Glutamatergic neuron (in vitro differentiated cells): ENCODE results near the gene KCNH1. TPM values are rescaled to one million over a fixed set of nuclear protein-coding genes. Genes with fewer than 3 reads are reported as not detected.

Source experiments
- DNase-seq: peaks from one replicate; pipeline ENCODE4 v3.0.0; 2022
- H3K27ac Mint-ChIP-seq: one replicate; pipeline ENCODE4 v1.8.0; 2020; ENCODE audit warnings: mild to moderate bottlenecking, mixed read lengths, inconsistent platforms; ENCODE audit not compliant: unreplicated experiment
- H3K27me3 Mint-ChIP-seq: one replicate; pipeline ENCODE4 v1.8.0; 2020; ENCODE audit warnings: mild to moderate bottlenecking, moderate library complexity, mixed read lengths, inconsistent platforms; ENCODE audit not compliant: unreplicated experiment
- H3K36me3 Mint-ChIP-seq: one replicate; pipeline ENCODE4 v1.8.0; 2020; ENCODE audit warnings: mild to moderate bottlenecking, mixed read lengths, inconsistent platforms; ENCODE audit not compliant: unreplicated experiment
- H3K4me1 Mint-ChIP-seq: one replicate; pipeline ENCODE4 v1.8.0; 2020; ENCODE audit warnings: mild to moderate bottlenecking, low read depth, mixed read lengths, inconsistent platforms; ENCODE audit not compliant: unreplicated experiment
- H3K4me3 Mint-ChIP-seq: one replicate; pipeline ENCODE4 v1.8.0; 2020; ENCODE audit warnings: mild to moderate bottlenecking, mixed read lengths, inconsistent platforms; ENCODE audit not compliant: unreplicated experiment
- H3K9me3 Mint-ChIP-seq: one replicate; pipeline ENCODE4 v1.8.0; 2020; ENCODE audit warnings: mild to moderate bottlenecking, moderate library complexity, mixed read lengths, inconsistent platforms; ENCODE audit not compliant: unreplicated experiment
- CTCF ChIP-seq: fragments of 200-600 bp; sonication (generic); IDR thresholded peaks from one replicate; pipeline ENCODE4 v1.5.0; 2021; ENCODE audit not compliant: partially characterized antibody, unreplicated experiment
- total RNA-seq: library from RNA; stranded (reverse); fragmentation: NEBNext Ultra II Directional; extraction: Animal tissue kit (Norgen Biotek cat#: 25700); gene quantifications from one replicate; pipeline ENCODE4 v1.2.1, GENCODE V29; 2021; ENCODE audit not compliant: unreplicated experiment

KCNH1 gene
- total RNA-seq, 1 donor from 2014 or later: 7.8 TPM

- peaks cover 11% of the 10 kb centered on the region for H3K4me1 Mint-ChIP-seq
- no peaks in the 10 kb centered on the region for H3K27me3 Mint-ChIP-seq
- DNase-seq: no peak
- H3K9me3 Mint-ChIP-seq: no peaks in the 10 kb centered on the region
- H3K36me3 Mint-ChIP-seq: no peaks in the 10 kb centered on the region
- H3K4me3 Mint-ChIP-seq: no peak overlapping the region
- TF ChIP-seq CTCF: no peak
- H3K27ac Mint-ChIP-seq: no peak overlapping the region
Measured at GRCh38 chr1:210814382-210815123, 319.4 kb downstream of the KCNH1 start.

GRCh38 chr1:210801501-210801900 is 332.4 kb downstream of the KCNH1 start:
- peaks cover 6% of the 10 kb centered on the region for H3K36me3 Mint-ChIP-seq
- H3K27me3 Mint-ChIP-seq: no peaks in the 10 kb centered on the region
- H3K4me3 Mint-ChIP-seq: no peak overlapping the region
- no peak for TF ChIP-seq CTCF
- H3K27ac Mint-ChIP-seq: no peak overlapping the region
- H3K4me1 Mint-ChIP-seq: no peaks in the 10 kb centered on the region
- no peak for DNase-seq
- H3K9me3 Mint-ChIP-seq: peaks cover 2% of the 10 kb centered on the region

- Mint-ChIP-seq H3K27me3 (no peaks in the 10 kb centered on the region), H3K4me1 (no peaks in the 10 kb centered on the region), H3K4me3 (no peak overlapping the region), H3K36me3 (peaks cover 7% of the 10 kb centered on the region), H3K9me3 (peaks cover 2% of the 10 kb centered on the region), H3K27ac (no peak overlapping the region)
- TF ChIP-seq CTCF: no peak
- no peak for DNase-seq
Measured at GRCh38 chr1:210800756-210801155, 333.2 kb downstream of the KCNH1 start.

- Mint-ChIP-seq H3K4me3 (no peak overlapping the region), H3K27me3 (no peaks in the 10 kb centered on the region), H3K4me1 (no peaks in the 10 kb centered on the region), H3K36me3 (peaks cover 7% of the 10 kb centered on the region), H3K9me3 (peaks cover 2% of the 10 kb centered on the region), H3K27ac (no peak overlapping the region)
- DNase-seq: no peak
- TF ChIP-seq CTCF: no peak
Measured at GRCh38 chr1:210800301-210800700, 333.6 kb downstream of the KCNH1 start.

- DNase-seq: no peak
- peaks cover 7% of the 10 kb centered on the region for H3K36me3 Mint-ChIP-seq
- no peak overlapping the region for H3K27ac Mint-ChIP-seq
- H3K4me1 Mint-ChIP-seq: no peaks in the 10 kb centered on the region
- peaks cover 2% of the 10 kb centered on the region for H3K9me3 Mint-ChIP-seq
- no peak for TF ChIP-seq CTCF
- no peak overlapping the region for H3K4me3 Mint-ChIP-seq
- H3K27me3 Mint-ChIP-seq: no peaks in the 10 kb centered on the region
Measured at GRCh38 chr1:210797422-210797821, 336.5 kb downstream of the KCNH1 start.
